Coronary artery (tissue), 2 donors: ENCODE data around the gene ZNF618.

Source experiments
- DNase-seq: peaks from one replicate; pipeline ENCODE4 v3.0.0-alpha.2; 2017; ENCODE audit warnings: low spot score
- H3K27ac ChIP-seq, 2 donors: fragments of 200-600 bp; sonication (generic); one replicate each; pipeline ENCODE4 v1.5.1; 2016 to 2019
- H3K4me3 ChIP-seq: fragments of 200-600 bp; sonication (generic); 2 replicates; pipeline ENCODE4 v1.5.1; 2016; ENCODE audit warnings: mild to moderate bottlenecking, moderate library complexity
- TF ChIP-seq, protein P1 (sequence below): fragments of 200-600 bp; sonication (generic); IDR thresholded peaks from one replicate; pipeline ENCODE4 v1.5.1; 2019; ENCODE audit warnings: antibody characterized with exemption

The ZNF618 gene

DNA sequence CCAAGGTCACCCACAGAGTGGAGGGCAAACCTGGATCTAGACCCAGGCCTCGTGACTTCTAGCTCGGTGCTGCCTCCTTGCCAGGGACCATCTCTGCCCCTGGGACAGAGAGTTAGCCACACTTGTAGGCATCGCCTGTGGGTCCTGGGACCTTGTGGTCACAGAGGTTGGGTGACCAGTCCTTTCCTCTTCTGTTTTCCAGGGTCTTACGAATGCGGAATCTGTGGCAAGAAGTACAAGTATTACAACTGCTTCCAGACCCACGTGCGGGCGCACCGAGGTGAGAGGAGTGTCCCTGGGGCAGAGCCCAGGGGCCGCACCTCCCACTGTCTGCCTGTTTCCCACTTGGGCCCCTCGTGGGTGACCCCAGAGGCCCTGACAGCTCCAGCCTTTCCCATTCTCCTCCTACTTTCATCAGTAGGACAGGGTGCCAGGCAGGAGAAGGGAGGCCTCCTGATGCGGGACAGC, 125.7 kb downstream of the ZNF618 start:
- Histone ChIP-seq H3K27ac (peak overlapping the region; percentile 18 to 97), H3K4me3 (no peak overlapping the region)
- peak; percentile 57 for DNase-seq
- TF ChIP-seq, protein P1, sequence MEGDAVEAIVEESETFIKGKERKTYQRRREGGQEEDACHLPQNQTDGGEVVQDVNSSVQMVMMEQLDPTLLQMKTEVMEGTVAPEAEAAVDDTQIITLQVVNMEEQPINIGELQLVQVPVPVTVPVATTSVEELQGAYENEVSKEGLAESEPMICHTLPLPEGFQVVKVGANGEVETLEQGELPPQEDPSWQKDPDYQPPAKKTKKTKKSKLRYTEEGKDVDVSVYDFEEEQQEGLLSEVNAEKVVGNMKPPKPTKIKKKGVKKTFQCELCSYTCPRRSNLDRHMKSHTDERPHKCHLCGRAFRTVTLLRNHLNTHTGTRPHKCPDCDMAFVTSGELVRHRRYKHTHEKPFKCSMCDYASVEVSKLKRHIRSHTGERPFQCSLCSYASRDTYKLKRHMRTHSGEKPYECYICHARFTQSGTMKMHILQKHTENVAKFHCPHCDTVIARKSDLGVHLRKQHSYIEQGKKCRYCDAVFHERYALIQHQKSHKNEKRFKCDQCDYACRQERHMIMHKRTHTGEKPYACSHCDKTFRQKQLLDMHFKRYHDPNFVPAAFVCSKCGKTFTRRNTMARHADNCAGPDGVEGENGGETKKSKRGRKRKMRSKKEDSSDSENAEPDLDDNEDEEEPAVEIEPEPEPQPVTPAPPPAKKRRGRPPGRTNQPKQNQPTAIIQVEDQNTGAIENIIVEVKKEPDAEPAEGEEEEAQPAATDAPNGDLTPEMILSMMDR, result no peak

DNA sequence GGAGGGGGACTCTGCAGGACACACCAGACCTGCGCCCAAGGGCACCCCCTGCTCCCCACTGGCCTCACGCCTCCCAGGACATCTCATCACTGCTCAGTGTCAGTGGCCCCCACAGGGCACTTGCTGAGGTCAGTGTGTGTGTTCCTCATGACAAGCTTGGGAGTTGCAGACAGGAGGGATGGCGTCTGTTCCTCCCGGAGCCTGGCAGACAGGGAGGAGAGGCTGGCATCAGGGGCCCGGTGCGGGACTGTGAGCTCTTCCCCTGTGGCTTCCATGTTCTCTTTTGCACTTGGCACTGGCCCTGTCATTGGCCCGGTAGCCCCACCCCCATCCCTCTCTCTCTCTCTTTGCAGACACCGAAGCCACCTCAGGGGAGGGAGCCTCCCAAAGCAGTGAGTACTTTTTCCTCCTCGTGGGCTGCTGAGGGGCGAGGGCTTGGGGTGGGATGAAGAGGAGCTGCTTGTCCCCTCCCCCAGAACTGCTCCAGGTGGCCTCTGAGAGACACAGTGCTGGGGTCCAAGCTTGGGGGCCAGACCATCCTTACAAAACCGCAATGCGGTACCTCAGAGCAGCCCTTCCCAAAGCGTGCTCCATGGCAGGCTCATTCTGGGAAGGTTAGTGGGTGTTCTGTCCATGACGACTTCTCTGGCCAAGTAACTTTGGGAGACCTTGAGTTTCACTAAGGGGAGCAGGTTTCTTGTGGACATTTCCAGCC, 126.3 kb downstream of the ZNF618 start:
- Histone ChIP-seq H3K4me3 (no peak overlapping the region), H3K27ac (peak overlapping the region; percentile 66 to 97)
- peak; percentile 66 for DNase-seq
- TF ChIP-seq, protein P1, result no peak

DNA sequence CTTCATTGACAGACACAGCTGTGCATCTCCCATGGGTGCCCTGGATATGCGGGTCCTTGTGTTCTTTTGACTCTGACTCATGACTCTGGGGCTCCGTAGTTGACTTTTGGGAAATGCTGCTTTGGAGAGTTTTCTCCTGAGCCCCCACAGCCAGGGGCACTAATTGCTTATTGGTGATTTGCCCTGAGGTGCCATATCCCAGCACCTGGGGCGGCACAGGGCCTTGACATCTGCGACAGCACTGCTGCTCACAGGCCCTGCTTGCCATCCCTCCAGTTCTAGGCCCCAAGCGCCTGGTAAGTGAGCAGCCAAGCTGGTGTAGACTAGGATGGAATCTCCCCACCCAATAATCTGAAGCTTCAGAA, 126.9 kb downstream of the ZNF618 start:
- Histone ChIP-seq H3K27ac (peak overlapping the region; percentile 66 to 97), H3K4me3 (no peak overlapping the region)
- peak; percentile 64 for DNase-seq
- TF ChIP-seq, protein P1, result no peak

DNA sequence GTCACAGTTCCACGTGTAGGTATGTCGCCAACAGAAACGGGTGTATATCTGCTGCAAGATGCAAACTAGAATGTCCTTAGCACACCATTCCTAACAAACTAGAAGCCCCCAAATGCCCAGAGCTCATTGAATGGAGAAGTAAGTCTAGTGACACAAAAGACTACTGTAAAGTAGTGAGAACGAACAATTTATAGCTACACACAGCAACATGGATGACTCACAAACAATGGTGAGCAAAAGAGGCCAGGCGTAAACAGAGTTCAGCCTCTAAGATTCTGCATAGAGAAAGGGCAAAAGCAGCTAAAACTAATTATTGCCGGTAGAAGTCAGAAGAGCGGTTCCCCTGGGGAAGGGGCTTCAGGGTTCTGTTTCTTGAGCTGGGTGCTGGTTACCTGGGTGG, 127.2 kb downstream of the ZNF618 start:
- TF ChIP-seq, protein P1, result no peak
- DNase-seq, result no peak
- peak overlapping the region; percentile 59 for H3K4me3 ChIP-seq
- peak overlapping the region; percentile 66 to 97 for H3K27ac ChIP-seq

DNA sequence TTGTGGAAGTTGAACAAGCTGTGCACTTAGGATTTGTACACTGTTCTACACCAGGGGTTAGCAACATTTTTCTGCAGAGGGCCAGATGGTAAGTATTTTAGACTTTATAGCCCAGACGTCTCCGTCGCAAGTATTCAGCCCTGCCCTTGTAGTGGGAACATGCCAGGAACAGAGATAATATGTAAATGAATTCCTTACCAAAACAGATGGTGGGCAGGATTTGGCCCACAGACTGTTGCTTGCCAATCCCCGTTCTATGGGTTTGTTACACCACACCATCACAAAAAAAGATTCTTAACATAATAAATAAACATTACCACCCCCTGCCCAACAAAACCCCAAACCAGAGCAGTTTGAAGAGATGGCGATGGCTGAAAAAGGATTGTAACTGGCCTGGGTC, 127.6 kb downstream of the ZNF618 start:
- peak overlapping the region; percentile 59 for H3K4me3 ChIP-seq
- TF ChIP-seq, protein P1, result no peak
- peak; percentile 75 for DNase-seq
- peak overlapping the region; percentile 66 to 97 for H3K27ac ChIP-seq

DNA sequence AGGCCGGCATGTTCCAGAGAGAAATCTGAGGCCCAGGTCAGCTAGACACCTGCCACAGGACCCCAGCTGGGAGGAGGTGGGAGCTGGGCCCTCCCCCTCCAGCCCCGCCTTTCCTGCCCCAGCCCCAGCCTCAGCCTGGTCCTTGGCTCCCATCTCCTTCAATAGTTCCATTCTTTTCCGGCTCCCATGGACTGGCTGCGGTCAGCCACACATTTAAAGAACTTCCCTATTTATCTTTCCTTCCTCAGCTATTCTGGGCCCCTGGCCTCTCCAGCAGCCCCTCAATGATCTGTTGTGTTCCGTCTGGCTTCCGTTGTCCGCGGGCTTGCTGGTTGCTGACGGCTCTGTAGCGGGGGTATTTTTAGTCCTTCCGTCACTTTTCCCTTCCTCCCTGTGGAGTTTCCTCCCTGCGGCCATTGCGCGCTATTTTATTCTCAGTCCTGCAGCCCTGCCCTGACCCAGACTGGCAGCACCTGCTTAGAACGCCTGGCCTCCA, 128.2 kb downstream of the ZNF618 start:
- TF ChIP-seq, protein P1, result no peak
- DNase-seq, result peak; percentile 92
- Histone ChIP-seq H3K4me3 (peak overlapping the region; percentile 59), H3K27ac (peak overlapping the region; percentile 66 to 97)
